Adrenal gland (tissue), 5 donors: ENCODE data around the gene CRK.

Source experiments
- CTCF ChIP-seq, 6 experiments: fragments of 450-650 bp in 4 of 6; fragments of 200-600 bp in 2 of 6; sonication (generic) in 1 of 6; IDR thresholded peaks; 1 replicate in 5 of 6; 2 replicates in 1 of 6; pipeline versions ENCODE4 v1.5.1 to v1.8.0; 2016 to 2021; ENCODE audit warnings: antibody characterized with exemption in 6 of 6, mild to moderate bottlenecking in 2 of 6, moderate library complexity in 1 of 6
- POLR2A ChIP-seq, 2 donors: fragments of 450-650 bp; IDR thresholded peaks; one replicate each; pipeline ENCODE4 v1.6.1; 2017; ENCODE audit warnings: antibody characterized with exemption in 2 of 2, mild to moderate bottlenecking in 2 of 2, moderate library complexity in 1 of 2
- donor health status: DM: no; HTN: no; CAD: no.

- TF ChIP-seq CTCF (IDR thresholded peaks at IDR 0.05) (no peak), POLR2A (IDR thresholded peaks at IDR 0.05) (no peak)
These were observed 20.7 kb downstream of the CRK start for GRCh38 chr17:1435326-1435725.
